GM23338 (cell line): Measurements from ENCODE around the gene CNNM4. TPM values are rescaled to one million over a fixed set of nuclear protein-coding genes. Genes with fewer than 3 reads are reported as not detected.

Experiments used
- ATAC-seq: fragments of 200-7000 bp; cut with Tn5 transposase; 3 replicates; pipeline ENCODE4 v1.9.1; 2020
- DNase-seq: peaks from one replicate; pipeline ENCODE4 v3.0.0-alpha.2; 2015; ENCODE audit warnings: low spot score
- H2AFZ ChIP-seq: fragments of 200-600 bp; sonication (generic); 2 replicates; pipeline ENCODE4 v1.8.0; 2016; ENCODE audit warnings: antibody characterized with exemption, mild to moderate bottlenecking, moderate library complexity
- H3F3A ChIP-seq: fragments of 200-600 bp; sonication (generic); replicated peaks from 2 replicates; pipeline ENCODE4 v1.8.0; 2017; ENCODE audit warnings: antibody characterized with exemption, mixed run types, low read depth
- H3K27ac ChIP-seq: fragments of 200-600 bp; sonication (generic); 2 replicates; pipeline ENCODE4 v1.6.1; 2016; ENCODE audit warnings: low read depth
- H3K27me3 ChIP-seq: fragments of 200-600 bp; sonication (generic); 2 replicates; pipeline ENCODE4 v1.8.0; 2016; ENCODE audit warnings: mild to moderate bottlenecking, mixed run types, moderate library complexity; ENCODE audit not compliant: insufficient read depth
- H3K36me3 ChIP-seq: fragments of 200-600 bp; sonication (generic); 2 replicates; pipeline ENCODE4 v1.8.0; 2016; ENCODE audit warnings: mild to moderate bottlenecking; ENCODE audit not compliant: insufficient read depth
- H3K4me1 ChIP-seq: fragments of 200-600 bp; sonication (generic); 2 replicates; pipeline ENCODE4 v1.8.0; 2016; ENCODE audit warnings: mild to moderate bottlenecking, moderate library complexity; ENCODE audit not compliant: insufficient read depth
- H3K4me2 ChIP-seq: fragments of 200-600 bp; sonication (generic); 2 replicates; pipeline ENCODE4 v1.7.1; 2017; ENCODE audit warnings: mixed run types
- H3K4me3 ChIP-seq: fragments of 200-600 bp; sonication (generic); 2 replicates; pipeline ENCODE4 v1.6.1; 2016; ENCODE audit warnings: mixed run types
- H3K79me2 ChIP-seq: fragments of 200-600 bp; sonication (generic); replicated peaks from 2 replicates; pipeline ENCODE4 v1.8.0; 2017; ENCODE audit warnings: mild to moderate bottlenecking; ENCODE audit not compliant: insufficient read depth
- H3K9me2 ChIP-seq: fragments of 200-600 bp; sonication (generic); 2 replicates; pipeline ENCODE4 v1.8.0; 2017; ENCODE audit not compliant: insufficient read depth
- H4K20me1 ChIP-seq: fragments of 200-600 bp; sonication (generic); replicated peaks from 2 replicates; pipeline ENCODE4 v1.8.0; 2017; ENCODE audit warnings: mild to moderate bottlenecking; ENCODE audit not compliant: insufficient read depth
- H3K27ac Mint-ChIP-seq: 2 replicates; pipeline ENCODE4 v1.8.0; 2020; ENCODE audit warnings: inconsistent platforms, mild to moderate bottlenecking, moderate library complexity, mixed read lengths
- H3K27me3 Mint-ChIP-seq: 3 replicates; pipeline ENCODE4 v1.8.0; 2022; ENCODE audit warnings: low read depth, mild to moderate bottlenecking, moderate library complexity, mixed read lengths, inconsistent platforms; ENCODE audit not compliant: insufficient read depth, poor library complexity
- H3K36me3 Mint-ChIP-seq: 3 replicates; pipeline ENCODE4 v1.8.0; 2021; ENCODE audit warnings: low read depth, mild to moderate bottlenecking, inconsistent platforms, moderate library complexity, mixed read lengths
- H3K4me1 Mint-ChIP-seq: 3 replicates; pipeline ENCODE4 v1.8.0; 2020; ENCODE audit warnings: mild to moderate bottlenecking, inconsistent platforms, mixed read lengths
- H3K4me3 Mint-ChIP-seq: 3 replicates; pipeline ENCODE4 v1.8.0; 2021; ENCODE audit warnings: moderate library complexity, mild to moderate bottlenecking, inconsistent platforms, mixed read lengths
- H3K9me3 Mint-ChIP-seq: 3 replicates; pipeline ENCODE4 v1.8.0; 2020; ENCODE audit warnings: moderate library complexity, mild to moderate bottlenecking, inconsistent platforms, mixed read lengths
- CREB1 ChIP-seq: fragments of 250-450 bp; sonication (Bioruptor Pico); IDR thresholded peaks from 2 replicates; pipeline ENCODE4 v1.5.0; 2020; ENCODE audit warnings: low read depth, mild to moderate bottlenecking, moderate library complexity
- CTCF ChIP-seq, 2 experiments: fragments of 200-600 bp in 1 of 2; sonication (generic) in 1 of 2; conservative IDR thresholded peaks; 2 replicates each; pipeline versions ENCODE4 v1.5.1 to v1.6.1; 2016 to 2017; ENCODE audit warnings: antibody characterized with exemption in 2 of 2, low read depth in 2 of 2, mild to moderate bottlenecking in 2 of 2, moderate library complexity in 1 of 2
- ETS1 ChIP-seq: IDR thresholded peaks from 2 replicates; pipeline ENCODE4 v1.6.1; 2016; ENCODE audit warnings: antibody characterized with exemption
- JUNB ChIP-seq: IDR thresholded peaks from one replicate; pipeline ENCODE4 v1.6.1; 2016; ENCODE audit warnings: antibody characterized with exemption; ENCODE audit not compliant: unreplicated experiment
- NANOG ChIP-seq: IDR thresholded peaks from 2 replicates; pipeline ENCODE4 v1.6.1; 2016; ENCODE audit warnings: antibody characterized with exemption, borderline replicate concordance
- REST ChIP-seq: IDR thresholded peaks from one replicate; pipeline ENCODE4 v1.6.1; 2018; ENCODE audit warnings: antibody characterized with exemption; ENCODE audit not compliant: unreplicated experiment
- ZNF114 ChIP-seq: fragments of 250-450 bp; sonication (Bioruptor Pico); IDR thresholded peaks from 2 replicates; pipeline ENCODE4 v1.5.0; 2020; ENCODE audit warnings: mild to moderate bottlenecking, moderate library complexity
- ZNF331 ChIP-seq: fragments of 250-450 bp; sonication (Bioruptor Pico); IDR thresholded peaks from 2 replicates; pipeline ENCODE4 v1.5.0; 2020; ENCODE audit warnings: low read depth, mild to moderate bottlenecking, moderate library complexity
- ZNF462 ChIP-seq: fragments of 250-450 bp; sonication (Bioruptor Pico); IDR thresholded peaks from 2 replicates; pipeline ENCODE4 v1.5.0; 2020; ENCODE audit warnings: mild to moderate bottlenecking, moderate library complexity
- polyA plus RNA-seq: library from polyadenylated mRNA; unstranded; fragments of >200 nt; fragmentation: Nextera tagmentation; extraction: Ambion mirVana; gene quantifications from 2 replicates; pipeline ENCODE4 v1.2.1, GENCODE V29; 2016
- total RNA-seq: library from RNA; depleted of rRNA; stranded (reverse); fragments of >200 nt; shearing (Covaris generic); gene quantifications from 2 replicates; pipeline ENCODE4 v1.2.3, GENCODE V29; 2014

Gene CNNM4
- total and polyA plus RNA-seq, 2 experiments from 2014 or later: 2.9 to 12.9 TPM

GRCh38 chr2:96821113-96821675 is 60.5 kb downstream of the CNNM4 start (continued):
- TF ChIP-seq REST (no peak), NANOG (no peak), ZNF114 (CRISPR knock-in tag) (no peak), CTCF (conservative IDR thresholded peaks at IDR 0.05; ENCODE audit: low read depth in 2 of 2) (no peak)

- Mint-ChIP-seq H3K4me1 (peaks cover 36% of the 10 kb centered on the region), H3K9me3 (no peaks in the 10 kb centered on the region), H3K27ac (peak overlapping the region; percentile 81; the same call in 1 of the 2 replicates), H3K36me3 (peaks cover 68% of the 10 kb centered on the region), H3K4me3 (no peak overlapping the region), H3K27me3 (peaks cover 11% of the 10 kb centered on the region)
- ATAC-seq (no peak), DNase-seq (no peak)
- Histone ChIP-seq H4K20me1 (peaks cover 45% of the 10 kb centered on the region), H3K4me3 (no peak overlapping the region), H3K27me3 (no peaks in the 10 kb centered on the region), H3K36me3 (no peaks in the 10 kb centered on the region; the same call in 1 of the 2 replicates), H3K79me2 (peaks cover 70% of the 10 kb centered on the region), H3K27ac (0 out of 2 replicates have a peak overlapping the region, but pooled peaks have one; percentile 39), H3K9me2 (no peaks in the 10 kb centered on the region), H3K4me1 (peaks cover 10% of the 10 kb centered on the region), H2AFZ (no peak overlapping the region), H3K4me2 (no peak overlapping the region), H3F3A (no peaks in the 10 kb centered on the region)
- TF ChIP-seq ZNF462 (no peak), ZNF331 (CRISPR knock-in tag) (no peak), CTCF (conservative IDR thresholded peaks at IDR 0.05; ENCODE audit: low read depth in 2 of 2) (no peak), ETS1 (no peak), JUNB (no peak), CREB1 (CRISPR knock-in tag) (no peak), NANOG (no peak)
Measured at GRCh38 chr2:96822786-96823185, 62.1 kb downstream of the CNNM4 start.
